ENCODE measurements around the gene THSD4. TPM values are rescaled to one million over a fixed set of nuclear protein-coding genes. Genes with fewer than 3 reads are reported as not detected.
"Not testable (repeated sequence)": the region's sequence is repeated elsewhere in the genome, so short reads cannot be mapped to it uniquely, and the experiment has no call there.

The THSD4 gene
- total and polyA plus RNA-seq, 8 donors = 15.7 to 43.3 (median 19.1) TPM

- intact Hi-C loops (cut with DNase I) = no loop called here
- Histone ChIP-seq H3K36me3 (no peaks in the 10 kb centered on the region), H3K9me3 (no peaks in the 10 kb centered on the region), H3K27ac (no peak overlapping the region), H3K4me1 (no peaks in the 10 kb centered on the region), H3K4me3 (no peak overlapping the region), H3K27me3 (no peaks in the 10 kb centered on the region)
- ATAC-seq (no peak), DNase-seq (no peak)
- no peak for TF ChIP-seq CTCF (IDR thresholded peaks at IDR 0.05)
Observed at GRCh38 chr15:71125831-71126450, 10.7 kb downstream of the THSD4 start.

- no peak for TF ChIP-seq CTCF (IDR thresholded peaks at IDR 0.05)
Observed at GRCh38 chr15:71127083-71127482, 11.8 kb downstream of the THSD4 start.

GRCh38 chr15:71128159-71128558, 12.9 kb downstream of the THSD4 start:
- H3K9me3 ChIP-seq; H3K4me1 ChIP-seq; H3K27ac ChIP-seq; H3K4me3 ChIP-seq; intact Hi-C loops (cut with DNase I); H3K27me3 ChIP-seq; ATAC-seq; H3K36me3 ChIP-seq; DNase-seq: not testable (repeated sequence)

More at GRCh38 chr15:71127083-71127482, 11.8 kb downstream of the THSD4 start:
- DNase-seq = no peak
- Histone ChIP-seq H3K36me3 (no peaks in the 10 kb centered on the region), H3K9me3 (no peaks in the 10 kb centered on the region), H3K4me1 (no peaks in the 10 kb centered on the region), H3K4me3 (no peak overlapping the region), H3K27ac (no peak overlapping the region), H3K27me3 (no peaks in the 10 kb centered on the region)
- intact Hi-C loops (cut with DNase I) = no loop called here
- ATAC-seq = no peak

- Histone ChIP-seq H3K36me3 (no peaks in the 10 kb centered on the region), H3K4me3 (no peak overlapping the region), H3K9me3 (no peaks in the 10 kb centered on the region), H3K27ac (no peak overlapping the region), H3K27me3 (no peaks in the 10 kb centered on the region), H3K4me1 (no peaks in the 10 kb centered on the region)
- TF ChIP-seq CTCF (IDR thresholded peaks at IDR 0.05) = no peak
- no peak for ATAC-seq
- intact Hi-C loops (cut with DNase I) = no loop called here
- DNase-seq = no peak
Observed at GRCh38 chr15:71128939-71129562, 13.8 kb downstream of the THSD4 start.

- no peak for TF ChIP-seq CTCF (IDR thresholded peaks at IDR 0.05)
- Histone ChIP-seq H3K27me3 (no peaks in the 10 kb centered on the region), H3K4me3 (no peak overlapping the region), H3K4me1 (no peaks in the 10 kb centered on the region), H3K27ac (no peak overlapping the region), H3K36me3 (no peaks in the 10 kb centered on the region), H3K9me3 (no peaks in the 10 kb centered on the region)
- ATAC-seq (no peak), DNase-seq (no peak)
- intact Hi-C loops (cut with DNase I) = no loop called here
Observed at GRCh38 chr15:71129669-71130068, 14.4 kb downstream of the THSD4 start.
